NCI-H187 treated with DMSO at 0.1 percent for 48 hours (cell line): ENCODE measurements around the gene MLH3.
A peak's percentile ranks its signal among the peaks of the same experiment; 100 is the strongest.
"Not testable (repeated sequence)": the region's sequence is repeated elsewhere in the genome, so short reads cannot be mapped to it uniquely, and the experiment has no call there.

Source experiments
- DNase-seq: peaks from one replicate; lab custom pipeline; 2025; lab: John Stamatoyannopoulos, UW

The MLH3 gene

GRCh38 chr14:75050852-75051555, at the start of gene MLH3:
TSS of gene MLH3 (minus strand) at chr14:75051467. CDS start at chr14:75049655, 1,812 bp downstream.
- DNase-seq, result peak; percentile 60

- no peak for DNase-seq
Measured at GRCh38 chr14:75098682-75099081, 47.4 kb upstream of the MLH3 start.

- DNase-seq, result no peak
Measured at GRCh38 chr14:75098212-75098611, 46.9 kb upstream of the MLH3 start.

GRCh38 chr14:75096959-75097358, 45.7 kb upstream of the MLH3 start:
- DNase-seq, result no peak

DNA sequence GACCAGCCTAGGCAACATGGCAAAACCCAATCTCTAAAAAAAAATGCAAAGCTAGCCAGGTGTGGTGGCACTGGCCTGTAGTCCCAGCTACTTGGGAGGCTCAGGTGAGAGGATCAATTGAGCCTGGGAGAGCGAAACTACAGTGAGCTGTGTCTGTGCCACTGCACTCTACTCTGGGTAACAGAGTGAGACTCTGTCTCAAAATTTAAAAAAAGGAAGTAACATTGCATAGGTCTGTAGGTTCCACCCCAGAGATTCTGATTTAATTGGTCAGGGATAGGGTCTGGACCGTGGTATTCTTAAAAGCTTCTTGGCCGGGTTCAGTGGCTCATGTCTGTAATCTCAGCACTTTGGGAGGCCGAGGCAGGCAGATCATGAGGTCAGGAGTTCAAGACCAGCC, 44.4 kb upstream of the MLH3 start:
- DNase-seq, result no peak

DNA sequence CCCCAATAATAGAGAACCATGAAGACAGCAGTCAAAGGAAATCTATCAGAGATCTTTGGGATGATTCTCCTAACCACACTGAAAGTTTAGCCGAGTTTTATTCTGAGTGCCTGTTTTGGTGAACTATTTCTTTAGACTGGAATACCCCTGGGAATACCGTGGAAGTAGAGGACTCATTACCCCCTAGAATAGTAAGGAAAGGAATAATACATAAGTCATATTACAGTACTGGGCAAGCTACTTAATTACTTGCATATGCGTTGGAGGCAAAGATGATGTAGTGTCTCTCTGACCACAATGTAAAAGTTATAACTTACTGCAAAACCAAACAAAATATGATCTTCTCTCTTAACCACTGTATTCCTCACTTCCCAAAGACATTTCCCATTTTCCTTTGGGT, 43.6 kb upstream of the MLH3 start:
- no peak for DNase-seq

- DNase-seq, result no peak
Measured at GRCh38 chr14:75092698-75093097, 41.4 kb upstream of the MLH3 start.

DNA sequence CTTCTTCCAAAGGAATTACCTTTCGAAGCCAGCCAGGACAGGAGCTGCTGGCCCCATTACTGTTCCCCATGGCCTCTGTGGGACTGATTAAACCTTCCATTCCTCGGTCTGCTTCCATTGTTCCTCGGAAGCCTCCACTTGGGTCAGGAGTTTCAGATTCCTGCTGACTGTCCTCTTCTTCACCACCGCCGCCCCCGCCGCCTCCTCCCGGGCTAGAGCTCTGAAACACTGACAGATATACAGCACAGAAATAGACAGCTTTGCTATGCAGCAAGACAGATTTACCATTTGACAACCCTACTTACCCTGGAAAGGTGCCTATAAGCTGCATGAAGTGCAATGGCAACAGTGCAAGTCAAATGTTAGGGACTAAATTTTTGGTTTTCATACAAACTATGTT, 40.0 kb upstream of the MLH3 start:
- no peak for DNase-seq

DNA sequence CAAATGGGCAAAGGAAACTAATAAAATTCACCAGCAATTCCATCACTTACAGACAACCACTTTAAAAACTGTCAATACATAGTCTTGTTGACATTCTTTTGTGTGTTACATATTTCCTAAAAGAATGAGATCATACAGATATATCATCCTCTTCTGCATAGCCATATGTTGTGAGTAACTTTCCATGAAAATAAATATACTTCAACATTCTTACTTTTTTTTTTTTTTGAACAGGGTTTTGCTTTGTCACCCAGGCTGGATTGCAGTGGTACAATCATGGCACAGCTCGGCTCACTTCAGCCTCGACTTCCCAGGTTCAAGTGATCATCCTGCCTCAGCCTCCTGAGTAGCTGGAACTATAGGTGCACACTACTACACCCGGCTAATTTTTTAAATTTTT, 39.1 kb upstream of the MLH3 start:
- DNase-seq, result no peak

DNA sequence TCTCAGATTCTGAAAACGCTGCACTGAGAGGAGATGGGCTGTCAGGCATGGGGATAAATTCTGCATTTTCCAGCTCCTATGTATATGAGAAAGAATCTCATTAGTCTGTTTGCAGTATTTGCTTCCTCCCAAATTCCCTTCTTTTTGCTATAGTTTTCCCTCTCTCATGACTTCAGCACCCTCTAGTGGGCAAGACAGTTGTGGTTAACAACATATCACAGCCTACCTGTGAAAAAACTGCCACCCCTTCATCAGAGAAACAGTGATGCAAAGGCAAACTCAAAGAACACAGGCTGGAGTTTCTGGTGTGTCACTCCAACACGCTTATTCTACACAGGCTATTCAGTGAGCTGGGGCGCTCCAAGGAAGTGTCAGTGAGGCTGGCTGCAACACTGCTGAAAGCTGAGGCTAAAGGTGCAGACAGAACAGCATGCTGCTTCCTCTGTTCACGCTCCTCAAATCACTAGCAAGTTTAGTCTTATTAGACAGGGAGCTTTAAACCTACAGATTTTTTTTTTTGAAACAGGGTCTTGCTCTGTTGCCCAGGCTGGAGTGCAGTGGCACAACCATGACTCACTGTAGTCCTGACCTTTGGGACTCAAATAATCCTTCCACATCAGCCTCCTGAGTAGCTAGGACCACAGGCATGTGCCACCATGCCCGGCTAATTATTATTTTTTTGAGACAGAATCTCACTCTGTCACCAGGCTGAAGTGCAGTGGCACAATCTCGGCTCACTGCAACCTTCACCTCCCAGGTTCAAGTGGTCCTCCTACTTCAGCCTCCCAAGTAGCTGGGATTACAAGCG, 37.5 kb upstream of the MLH3 start:
- peak; percentile 26 for DNase-seq

DNA sequence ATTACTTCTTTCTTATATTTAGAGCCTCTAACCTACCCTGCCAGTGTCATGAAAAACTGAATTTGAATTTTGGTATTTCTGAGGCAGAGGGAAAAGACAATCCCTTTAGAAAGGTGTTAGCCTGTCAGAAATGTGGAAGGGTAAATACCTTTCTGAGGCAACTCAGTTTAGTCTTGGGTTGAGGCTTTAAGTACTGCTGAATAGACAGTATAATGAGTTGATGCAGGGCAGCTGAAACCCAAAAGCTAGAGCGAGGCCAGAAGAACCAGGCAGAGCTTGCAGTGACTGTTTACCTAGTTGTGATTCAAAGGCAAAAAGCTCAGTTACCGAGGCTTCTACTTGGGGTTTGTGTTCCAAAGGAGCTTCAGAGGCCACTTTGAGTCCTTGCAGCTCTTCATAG, 36.9 kb upstream of the MLH3 start:
- no peak for DNase-seq

- no peak for DNase-seq
Measured at GRCh38 chr14:75084513-75084912, 33.2 kb upstream of the MLH3 start.

GRCh38 chr14:75083271-75083670, 32.0 kb upstream of the MLH3 start:
- DNase-seq, result no peak

DNA sequence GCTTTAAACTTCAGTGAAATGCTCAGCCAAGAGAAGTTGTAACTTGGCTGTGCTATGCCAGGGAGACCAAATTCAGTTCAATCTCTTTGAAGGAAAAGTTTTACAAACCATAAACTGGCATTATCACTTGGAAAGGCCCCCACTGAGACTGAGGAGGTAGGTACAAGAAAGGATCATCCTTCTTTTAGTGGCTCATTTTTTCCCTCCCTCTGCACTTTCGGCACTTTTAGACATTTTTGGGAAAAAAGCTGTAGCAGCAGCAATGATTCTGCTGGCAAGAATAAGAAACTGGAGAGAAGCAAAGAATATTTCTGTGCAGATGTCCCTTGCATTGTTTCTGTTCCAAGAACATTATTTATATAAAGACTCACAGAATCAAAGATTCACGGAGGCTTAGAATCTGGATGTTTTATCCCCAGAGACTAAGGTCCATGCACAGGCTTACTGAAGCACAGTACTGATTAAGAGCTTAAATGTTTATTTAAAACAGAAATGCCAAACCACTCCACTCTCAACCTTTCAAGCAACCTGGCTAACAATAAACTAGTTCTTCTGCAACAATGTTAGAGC, 30.5 kb upstream of the MLH3 start:
- DNase-seq, result no peak

GRCh38 chr14:75079521-75079920, 28.3 kb upstream of the MLH3 start:
- no peak for DNase-seq

- DNase-seq, result peak; percentile 81
Measured at GRCh38 chr14:75077794-75078193, 26.5 kb upstream of the MLH3 start.

DNA sequence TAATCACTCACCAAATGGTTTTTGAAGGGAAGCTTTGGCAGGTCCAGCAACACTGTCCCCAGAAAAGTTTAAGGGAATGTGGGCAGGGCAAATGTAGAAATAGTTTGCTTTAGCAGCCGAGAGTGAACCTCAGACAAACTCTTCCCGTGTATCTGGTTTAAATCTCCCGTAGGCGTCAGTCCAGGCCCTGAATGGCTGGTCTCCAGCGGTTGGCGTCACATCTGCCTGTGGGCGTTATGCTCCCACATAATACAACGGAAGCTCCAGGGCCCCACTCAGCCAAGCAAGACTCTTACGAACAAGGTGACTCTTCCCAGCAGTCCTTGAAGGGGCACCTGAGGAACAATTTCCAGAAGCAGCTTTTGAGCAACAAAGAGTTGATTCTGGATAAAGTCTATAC, 19.1 kb upstream of the MLH3 start:
- DNase-seq, result no peak

- DNase-seq, result peak; percentile 54
Measured at GRCh38 chr14:75069811-75070145, 18.5 kb upstream of the MLH3 start.

DNA sequence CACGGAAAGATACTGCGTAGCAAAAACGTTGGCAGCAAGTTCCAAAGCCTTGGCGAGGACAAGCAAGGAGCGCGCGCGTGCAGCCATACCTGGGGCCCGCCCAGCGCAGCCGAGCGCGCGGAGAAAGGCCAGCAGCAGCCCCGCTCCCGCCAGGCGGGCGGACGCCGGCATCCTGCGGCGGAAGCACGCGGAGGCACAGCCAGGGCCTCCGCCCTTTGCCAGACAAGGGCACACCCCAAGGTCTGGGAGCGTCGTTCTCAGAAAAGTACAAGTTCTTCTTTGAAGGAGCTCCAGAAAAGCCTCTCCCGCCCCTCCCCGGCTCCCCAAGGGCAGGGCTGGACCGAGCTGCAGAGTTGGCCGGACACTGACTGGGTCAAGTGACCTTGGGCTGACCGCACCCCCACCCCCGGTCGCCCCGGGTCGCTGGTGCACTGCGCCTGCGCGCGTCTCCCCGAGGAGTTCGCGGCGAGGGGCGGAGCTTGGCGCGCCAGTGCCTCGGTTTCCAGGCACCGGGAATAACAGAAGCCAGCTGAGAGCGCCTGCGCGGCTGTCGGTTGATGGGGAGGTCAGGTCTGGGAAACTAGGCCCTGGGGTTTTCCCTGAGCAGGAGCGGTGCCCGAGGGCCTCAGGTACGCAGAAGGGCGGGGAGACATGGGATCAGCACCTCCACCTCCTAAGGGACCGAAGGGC, 18.0 kb upstream of the MLH3 start, which contains the start of gene ZC2HC1C:
ZC2HC1C (plus strand) TSS at position 521 of the 690 bp plus-strand sequence. CDS start 933 bp downstream, outside the sequence.
- DNase-seq, result peak; percentile 70

DNA sequence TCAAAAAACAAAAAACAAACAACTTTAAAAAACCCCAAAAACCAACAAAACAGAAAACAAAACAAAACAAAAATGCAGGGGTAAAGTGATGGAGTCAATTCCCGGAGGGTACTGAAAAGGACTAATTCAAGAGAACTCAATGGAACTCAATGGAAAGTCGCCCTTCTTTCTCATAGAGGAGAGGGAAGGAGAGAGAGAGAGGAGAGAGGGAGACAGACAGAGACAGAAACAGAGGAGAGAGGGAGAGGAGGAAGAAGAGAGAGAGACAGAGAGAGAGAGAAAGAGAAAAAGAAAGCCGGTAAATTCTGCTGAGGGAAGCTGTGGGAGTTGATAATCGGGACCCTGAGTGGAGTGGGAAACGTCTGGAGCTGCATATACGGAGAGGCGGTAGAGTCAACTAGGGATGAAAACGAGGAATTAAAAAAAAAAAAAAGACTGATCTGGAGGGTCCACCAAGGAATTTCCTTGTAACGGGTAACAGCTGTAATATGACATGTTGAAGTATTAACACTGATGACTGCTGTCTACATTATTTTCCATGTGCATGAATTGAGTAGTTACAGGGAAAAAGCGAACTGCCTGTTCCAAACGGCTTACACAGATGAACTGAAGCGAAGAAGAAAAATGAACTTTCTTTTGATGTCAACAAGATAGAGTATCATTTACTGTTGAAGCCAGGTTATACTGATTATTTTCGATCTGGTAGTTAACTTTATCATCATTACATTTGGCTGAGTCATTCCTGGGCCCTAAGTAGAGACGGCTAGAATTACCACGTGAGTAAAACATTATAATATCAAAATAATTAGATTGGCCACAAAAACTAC, 17.2 kb upstream of the MLH3 start:
- DNase-seq, result no peak

GRCh38 chr14:75067765-75068164, 16.5 kb upstream of the MLH3 start:
- DNase-seq, result not testable (repeated sequence)

DNA sequence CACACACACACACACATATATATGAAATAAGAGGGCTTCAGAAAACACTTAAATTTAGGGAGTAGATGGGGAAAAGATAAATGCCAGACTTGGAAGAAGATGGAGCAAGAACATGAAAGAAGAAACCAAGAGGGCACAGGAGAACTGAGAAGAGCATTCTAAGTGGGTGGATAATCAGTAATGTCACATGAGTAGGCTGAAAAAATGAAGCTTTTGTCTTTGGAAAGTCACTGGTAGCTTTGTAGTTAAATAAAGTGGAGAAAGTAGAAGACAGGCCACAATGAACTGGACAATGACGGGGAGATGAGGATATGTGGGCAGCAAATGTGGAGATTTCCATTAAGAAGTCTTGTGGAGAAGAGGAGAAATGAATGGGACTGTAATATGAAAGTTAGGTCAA, 15.9 kb upstream of the MLH3 start:
- DNase-seq, result no peak
